SK-N-SH (cell line): ENCODE results near the gene NCS1. TPM values are rescaled to one million over a fixed set of nuclear protein-coding genes. Genes with fewer than 3 reads are reported as not detected.

ENCODE experiments used
- CTCF ChIA-PET: fragments of 300-600, 350-600 bp; formaldehyde crosslinking; extraction: SDS; loops from one replicate; lab custom pipeline; 2021; lab: Yijun Ruan, JAX
- POLR2A ChIA-PET: fragments of 350-600 bp; sonication (Branson Sonifier 250); formaldehyde crosslinking; extraction: SDS; loops from one replicate; lab custom pipeline; 2020; ENCODE audit warnings: antibody characterized with exemption, inconsistent platforms; lab: Yijun Ruan, JAX
- DNase-seq: peaks from one replicate; pipeline ENCODE4 v3.0.0; 2012
- H2AFZ ChIP-seq: fragments of 200-600 bp; sonication (generic); 2 replicates; pipeline ENCODE4 v1.8.1; 2016; ENCODE audit warnings: antibody characterized with exemption, mild to moderate bottlenecking, low read depth
- H3F3A ChIP-seq: fragments of 200-600 bp; sonication (generic); replicated peaks from 2 replicates; pipeline ENCODE3; 2016; ENCODE audit warnings: antibody characterized with exemption, mild to moderate bottlenecking; ENCODE audit not compliant: insufficient read depth
- H3K27ac ChIP-seq, 2 experiments: fragments of 200-500 bp in 1 of 2; fragments of 200-600 bp in 1 of 2; sonication (Bioruptor generic) in 1 of 2; sonication (generic), shearing (Covaris generic) in 1 of 2; 2 replicates each; pipeline versions ENCODE4 v1.5.1 to v1.6.1; 2014 to 2016; ENCODE audit warnings: low read depth in 2 of 2, inconsistent platforms in 1 of 2, low read length in 1 of 2, mild to moderate bottlenecking in 1 of 2, mixed read lengths in 1 of 2
- H3K27me3 ChIP-seq: fragments of 200-600 bp; sonication (generic), shearing (Covaris generic); 2 replicates; pipeline ENCODE4 v1.6.1; 2016; ENCODE audit warnings: mixed run types; ENCODE audit not compliant: insufficient read depth
- H3K36me3 ChIP-seq, 2 experiments: fragments of 200-500 bp in 1 of 2; fragments of 200-600 bp in 1 of 2; sonication (Bioruptor generic) in 1 of 2; sonication (generic) in 1 of 2; replicated peaks in 1 of 2; 2 replicates each; pipeline versions ENCODE3 to v1.5.1; 2014 to 2016; ENCODE audit warnings: low read length in 1 of 2, mild to moderate bottlenecking in 1 of 2; ENCODE audit not compliant: insufficient read depth in 2 of 2, control insufficient read depth in 1 of 2
- H3K4me1 ChIP-seq, 2 experiments: fragments of 200-500 bp in 1 of 2; fragments of 200-600 bp in 1 of 2; sonication (Bioruptor generic) in 1 of 2; sonication (generic), shearing (Covaris generic) in 1 of 2; 2 replicates each; pipeline versions ENCODE4 v1.5.1 to v1.6.1; 2014 to 2016; ENCODE audit warnings: low read depth in 1 of 2, low read length in 1 of 2, mixed run types in 1 of 2; ENCODE audit not compliant: insufficient read depth in 2 of 2, control insufficient read depth in 1 of 2
- H3K4me2 ChIP-seq: fragments of 200-600 bp; sonication (generic), shearing (Covaris generic); 2 replicates; pipeline ENCODE4 v1.6.1; 2017; ENCODE audit warnings: mixed run types
- H3K4me3 ChIP-seq, 2 experiments: fragments of 200-500 bp in 1 of 2; fragments of 200-600 bp in 1 of 2; sonication (Bioruptor generic) in 1 of 2; sonication (generic), shearing (Covaris generic) in 1 of 2; 2 replicates each; pipeline versions ENCODE4 v1.5.1 to v1.8.1; 2014 to 2016; ENCODE audit warnings: low read depth in 2 of 2, inconsistent platforms in 1 of 2, low read length in 1 of 2, mild to moderate bottlenecking in 1 of 2, mixed read lengths in 1 of 2, moderate library complexity in 1 of 2
- H3K79me2 ChIP-seq: fragments of 200-600 bp; sonication (generic); 2 replicates; pipeline ENCODE4 v1.8.1; 2017; ENCODE audit warnings: mild to moderate bottlenecking; ENCODE audit not compliant: insufficient read depth
- H3K9ac ChIP-seq: fragments of 200-600 bp; sonication (generic); 2 replicates; pipeline ENCODE4 v1.6.1; 2017; ENCODE audit warnings: mixed run types
- H3K9me2 ChIP-seq: fragments of 200-600 bp; sonication (generic); 2 replicates; pipeline ENCODE4 v1.6.1; 2017; ENCODE audit warnings: mixed run types
- H3K9me3 ChIP-seq: fragments of 200-600 bp; sonication (generic); 2 replicates; pipeline ENCODE4 v1.6.1; 2017; ENCODE audit warnings: mixed run types, mild to moderate bottlenecking, moderate library complexity
- H4K20me1 ChIP-seq: fragments of 200-600 bp; sonication (generic); 2 replicates; pipeline ENCODE4 v1.6.1; 2017; ENCODE audit warnings: mild to moderate bottlenecking, mixed run types; ENCODE audit not compliant: insufficient read depth
- ELF1 ChIP-seq: IDR thresholded peaks from 2 replicates; pipeline ENCODE4 v1.4.0; 2012
- JUND ChIP-seq: IDR thresholded peaks from 2 replicates; pipeline ENCODE4 v1.4.0; 2012
- POLR2AphosphoS5 ChIP-seq: IDR thresholded peaks from 2 replicates; pipeline ENCODE4 v1.6.1; 2012; ENCODE audit warnings: low read depth, low read length
- RCOR1 ChIP-seq: fragments of 150-350 bp; IDR thresholded peaks from 2 replicates; pipeline ENCODE4 v1.6.1; 2017; ENCODE audit warnings: antibody characterized with exemption, low read length
- RXRA ChIP-seq: IDR thresholded peaks from 2 replicates; pipeline ENCODE4 v1.4.0; 2012; ENCODE audit warnings: low read depth, mild to moderate bottlenecking, borderline replicate concordance
- SMC3 ChIP-seq: IDR thresholded peaks from 2 replicates; pipeline ENCODE4 v1.6.1; 2012; ENCODE audit warnings: low read depth, low read length, improper control_type of control experiment
- TAF1 ChIP-seq: IDR thresholded peaks from 2 replicates; pipeline ENCODE4 v1.6.1; 2012; ENCODE audit warnings: low read depth, mild to moderate bottlenecking, low read length, moderate library complexity, borderline replicate concordance
- TCF12 ChIP-seq: IDR thresholded peaks from 2 replicates; pipeline ENCODE4 v1.4.0; 2012
- TEAD4 ChIP-seq: IDR thresholded peaks from 2 replicates; pipeline ENCODE4 v1.4.0; 2012; ENCODE audit warnings: mild to moderate bottlenecking, borderline replicate concordance; ENCODE audit not compliant: insufficient read depth
- YY1 ChIP-seq: IDR thresholded peaks from 2 replicates; pipeline ENCODE4 v1.4.0; 2012; ENCODE audit warnings: low read depth, mild to moderate bottlenecking
- WGBS: methylation state at CpG from one replicate; pipeline ENCODE4 v1.1.6; 2017; ENCODE audit warnings: low lambda C conversion rate; 5-methylcytosine and 5-hydroxymethylcytosine counted together
- polyA plus RNA-seq, 3 experiments: library from polyadenylated mRNA; depleted of rRNA; stranded (reverse); fragments of >200 nt; gene quantifications; 2 replicates each; pipeline ENCODE4 v1.2.3, GENCODE V29; 2012
- TF ChIP-seq, protein P1 (sequence below): IDR thresholded peaks from 2 replicates; pipeline ENCODE4 v1.4.0; 2012; ENCODE audit warnings: low read depth
- TF ChIP-seq, protein P2 (sequence below): fragments of 150-350 bp; IDR thresholded peaks from 2 replicates; pipeline ENCODE4 v1.6.1; 2017; ENCODE audit warnings: antibody characterized with exemption, low read length, low read depth, borderline replicate concordance
- TF ChIP-seq, protein P3 (sequence below): fragments of 150-350 bp; IDR thresholded peaks from 2 replicates; pipeline ENCODE4 v1.6.1; 2016; ENCODE audit warnings: mild to moderate bottlenecking, low read depth, low read length
- TF ChIP-seq, protein P4 (sequence below): IDR thresholded peaks from 2 replicates; pipeline ENCODE4 v1.6.1; 2012; ENCODE audit warnings: mild to moderate bottlenecking, low read depth, low read length, moderate library complexity
- TF ChIP-seq, protein P5 (sequence below): fragments of 200-600 bp; sonication (generic); IDR thresholded peaks from 2 replicates; pipeline ENCODE4 v1.6.1; 2017; ENCODE audit warnings: antibody characterized with exemption, mild to moderate bottlenecking, moderate library complexity

Gene NCS1
- polyA plus RNA-seq, 1 of the 3 experiments (the other 2 are of a cell fraction), result 40.6 TPM

DNA sequence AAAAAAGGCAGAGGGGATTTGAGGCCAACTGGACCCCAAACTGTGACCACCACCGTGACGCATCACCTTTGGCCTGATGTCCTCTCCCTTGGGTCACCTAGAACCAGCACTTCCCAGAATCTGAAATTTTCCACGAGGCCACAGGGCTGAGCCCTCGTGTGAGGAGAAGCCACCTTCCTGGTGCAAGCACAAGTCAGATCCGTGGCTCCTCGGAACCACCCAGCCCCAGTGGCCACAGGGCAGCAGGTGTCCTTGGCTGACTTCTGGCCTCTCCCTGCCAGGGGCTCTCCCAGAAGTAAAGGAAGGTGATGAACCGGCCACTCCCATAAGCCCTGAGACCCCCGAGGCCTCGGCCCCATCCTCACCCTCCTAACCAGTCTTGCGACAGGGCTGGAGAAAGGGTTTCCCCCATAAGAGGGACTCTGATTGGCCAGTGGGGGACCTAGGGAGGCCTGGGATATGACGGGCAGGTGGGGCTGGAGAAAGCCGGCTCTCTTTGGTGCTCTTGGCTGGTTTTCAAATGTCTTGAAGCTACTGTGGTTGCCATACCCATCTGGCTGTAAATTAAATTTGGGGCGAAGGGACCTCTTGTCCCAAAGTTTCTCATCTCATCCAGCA lies 72.5 kb downstream of the NCS1 start:
- no peak for DNase-seq
- no peak for TF ChIP-seq TEAD4
- TF ChIP-seq TCF12, result no peak
- no peak for TF ChIP-seq TAF1
- no peak for TF ChIP-seq RXRA
- TF ChIP-seq YY1, result no peak
- TF ChIP-seq, protein P1, sequence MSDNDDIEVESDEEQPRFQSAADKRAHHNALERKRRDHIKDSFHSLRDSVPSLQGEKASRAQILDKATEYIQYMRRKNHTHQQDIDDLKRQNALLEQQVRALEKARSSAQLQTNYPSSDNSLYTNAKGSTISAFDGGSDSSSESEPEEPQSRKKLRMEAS, result no peak
- TF ChIP-seq JUND, result no peak
- TF ChIP-seq SMC3, result no peak
- no peak for TF ChIP-seq ELF1
- TF ChIP-seq, protein P2, sequence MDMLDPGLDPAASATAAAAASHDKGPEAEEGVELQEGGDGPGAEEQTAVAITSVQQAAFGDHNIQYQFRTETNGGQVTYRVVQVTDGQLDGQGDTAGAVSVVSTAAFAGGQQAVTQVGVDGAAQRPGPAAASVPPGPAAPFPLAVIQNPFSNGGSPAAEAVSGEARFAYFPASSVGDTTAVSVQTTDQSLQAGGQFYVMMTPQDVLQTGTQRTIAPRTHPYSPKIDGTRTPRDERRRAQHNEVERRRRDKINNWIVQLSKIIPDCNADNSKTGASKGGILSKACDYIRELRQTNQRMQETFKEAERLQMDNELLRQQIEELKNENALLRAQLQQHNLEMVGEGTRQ, result no peak
- TF ChIP-seq RCOR1, result no peak
- no peak for TF ChIP-seq POLR2AphosphoS5
- Histone ChIP-seq H3K36me3 (no peaks in the 10 kb centered on the region), H4K20me1 (no peaks in the 10 kb centered on the region), H3K9me3 (no peaks in the 10 kb centered on the region), H2AFZ (no peak overlapping the region), H3K9me2 (no peaks in the 10 kb centered on the region), H3K4me1 (peaks cover 0 to 21% of the 10 kb centered on the region in 2 experiments; a peak in 1 of 4 replicates), H3F3A (no peaks in the 10 kb centered on the region), H3K27me3 (no peaks in the 10 kb centered on the region), H3K4me2 (no peak overlapping the region), H3K9ac (no peak overlapping the region), H3K27ac (no peak overlapping the region), H3K4me3 (no peak overlapping the region), H3K79me2 (no peaks in the 10 kb centered on the region)
- WGBS, result 87% methylated on average over 11 of the region's 13 CpGs
- ChIA-PET POLR2A (no interaction called here), CTCF (interaction anchor here (0.8 to 8.9 kb wide), 17 partner anchors 9 to 183 kb away, joined by 3 to 73 read pairs (median 10); partner anchors contain the start of gene NCS1)

DNA sequence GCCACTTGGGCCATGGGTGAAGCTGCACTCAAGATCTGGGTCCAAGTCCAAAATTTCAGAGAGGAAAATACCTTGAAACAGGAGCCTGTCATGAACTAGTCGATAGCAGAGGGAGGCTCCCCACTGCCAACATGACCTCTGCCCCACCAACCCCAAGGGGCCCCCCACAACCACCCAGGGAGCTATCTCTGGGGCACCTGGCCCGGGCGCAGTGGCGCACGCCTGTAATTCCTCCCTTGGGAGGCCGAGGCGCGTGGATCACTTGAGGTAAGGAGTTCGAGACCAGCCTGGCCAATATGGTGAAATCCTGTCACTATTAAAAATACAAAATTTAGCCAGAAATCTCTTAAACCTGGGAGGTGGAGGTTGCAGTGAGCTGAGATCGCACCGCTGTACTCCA lies 73.3 kb downstream of the NCS1 start:
- Histone ChIP-seq H3K4me2 (no peak overlapping the region), H3K27ac (no peak overlapping the region), H3K4me3 (no peak overlapping the region), H3K36me3 (no peaks in the 10 kb centered on the region), H3K9ac (no peak overlapping the region), H3K27me3 (no peaks in the 10 kb centered on the region), H3K79me2 (no peaks in the 10 kb centered on the region), H3K4me1 (peaks cover 0 to 15% of the 10 kb centered on the region in 2 experiments; a peak in 1 of 4 replicates), H3F3A (no peaks in the 10 kb centered on the region), H3K9me2 (no peaks in the 10 kb centered on the region), H4K20me1 (no peaks in the 10 kb centered on the region), H2AFZ (no peak overlapping the region), H3K9me3 (no peaks in the 10 kb centered on the region)
- WGBS, result 95% methylated on average over 11 of the region's 11 CpGs
- POLR2A ChIA-PET, result no interaction called here
- TF ChIP-seq, protein P3, sequence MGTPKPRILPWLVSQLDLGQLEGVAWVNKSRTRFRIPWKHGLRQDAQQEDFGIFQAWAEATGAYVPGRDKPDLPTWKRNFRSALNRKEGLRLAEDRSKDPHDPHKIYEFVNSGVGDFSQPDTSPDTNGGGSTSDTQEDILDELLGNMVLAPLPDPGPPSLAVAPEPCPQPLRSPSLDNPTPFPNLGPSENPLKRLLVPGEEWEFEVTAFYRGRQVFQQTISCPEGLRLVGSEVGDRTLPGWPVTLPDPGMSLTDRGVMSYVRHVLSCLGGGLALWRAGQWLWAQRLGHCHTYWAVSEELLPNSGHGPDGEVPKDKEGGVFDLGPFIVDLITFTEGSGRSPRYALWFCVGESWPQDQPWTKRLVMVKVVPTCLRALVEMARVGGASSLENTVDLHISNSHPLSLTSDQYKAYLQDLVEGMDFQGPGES, result no peak
- TF ChIP-seq, protein P4, sequence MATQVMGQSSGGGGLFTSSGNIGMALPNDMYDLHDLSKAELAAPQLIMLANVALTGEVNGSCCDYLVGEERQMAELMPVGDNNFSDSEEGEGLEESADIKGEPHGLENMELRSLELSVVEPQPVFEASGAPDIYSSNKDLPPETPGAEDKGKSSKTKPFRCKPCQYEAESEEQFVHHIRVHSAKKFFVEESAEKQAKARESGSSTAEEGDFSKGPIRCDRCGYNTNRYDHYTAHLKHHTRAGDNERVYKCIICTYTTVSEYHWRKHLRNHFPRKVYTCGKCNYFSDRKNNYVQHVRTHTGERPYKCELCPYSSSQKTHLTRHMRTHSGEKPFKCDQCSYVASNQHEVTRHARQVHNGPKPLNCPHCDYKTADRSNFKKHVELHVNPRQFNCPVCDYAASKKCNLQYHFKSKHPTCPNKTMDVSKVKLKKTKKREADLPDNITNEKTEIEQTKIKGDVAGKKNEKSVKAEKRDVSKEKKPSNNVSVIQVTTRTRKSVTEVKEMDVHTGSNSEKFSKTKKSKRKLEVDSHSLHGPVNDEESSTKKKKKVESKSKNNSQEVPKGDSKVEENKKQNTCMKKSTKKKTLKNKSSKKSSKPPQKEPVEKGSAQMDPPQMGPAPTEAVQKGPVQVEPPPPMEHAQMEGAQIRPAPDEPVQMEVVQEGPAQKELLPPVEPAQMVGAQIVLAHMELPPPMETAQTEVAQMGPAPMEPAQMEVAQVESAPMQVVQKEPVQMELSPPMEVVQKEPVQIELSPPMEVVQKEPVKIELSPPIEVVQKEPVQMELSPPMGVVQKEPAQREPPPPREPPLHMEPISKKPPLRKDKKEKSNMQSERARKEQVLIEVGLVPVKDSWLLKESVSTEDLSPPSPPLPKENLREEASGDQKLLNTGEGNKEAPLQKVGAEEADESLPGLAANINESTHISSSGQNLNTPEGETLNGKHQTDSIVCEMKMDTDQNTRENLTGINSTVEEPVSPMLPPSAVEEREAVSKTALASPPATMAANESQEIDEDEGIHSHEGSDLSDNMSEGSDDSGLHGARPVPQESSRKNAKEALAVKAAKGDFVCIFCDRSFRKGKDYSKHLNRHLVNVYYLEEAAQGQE, result no peak
- no peak for TF ChIP-seq JUND
- TF ChIP-seq, protein P5, sequence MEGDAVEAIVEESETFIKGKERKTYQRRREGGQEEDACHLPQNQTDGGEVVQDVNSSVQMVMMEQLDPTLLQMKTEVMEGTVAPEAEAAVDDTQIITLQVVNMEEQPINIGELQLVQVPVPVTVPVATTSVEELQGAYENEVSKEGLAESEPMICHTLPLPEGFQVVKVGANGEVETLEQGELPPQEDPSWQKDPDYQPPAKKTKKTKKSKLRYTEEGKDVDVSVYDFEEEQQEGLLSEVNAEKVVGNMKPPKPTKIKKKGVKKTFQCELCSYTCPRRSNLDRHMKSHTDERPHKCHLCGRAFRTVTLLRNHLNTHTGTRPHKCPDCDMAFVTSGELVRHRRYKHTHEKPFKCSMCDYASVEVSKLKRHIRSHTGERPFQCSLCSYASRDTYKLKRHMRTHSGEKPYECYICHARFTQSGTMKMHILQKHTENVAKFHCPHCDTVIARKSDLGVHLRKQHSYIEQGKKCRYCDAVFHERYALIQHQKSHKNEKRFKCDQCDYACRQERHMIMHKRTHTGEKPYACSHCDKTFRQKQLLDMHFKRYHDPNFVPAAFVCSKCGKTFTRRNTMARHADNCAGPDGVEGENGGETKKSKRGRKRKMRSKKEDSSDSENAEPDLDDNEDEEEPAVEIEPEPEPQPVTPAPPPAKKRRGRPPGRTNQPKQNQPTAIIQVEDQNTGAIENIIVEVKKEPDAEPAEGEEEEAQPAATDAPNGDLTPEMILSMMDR, result no peak
- CTCF ChIA-PET, result interaction anchor here (0.8 to 8.9 kb wide), 9 partner anchors 9 to 138 kb away, joined by 3 to 73 read pairs (median 22); partner anchors contain the start of gene NCS1
- DNase-seq, result no peak
